Measurements from ENCODE around the gene PNMA3.
"Not testable (repeated sequence)": the region's sequence is repeated elsewhere in the genome, so short reads cannot be mapped to it uniquely, and the experiment has no call there.

The PNMA3 gene

DNA sequence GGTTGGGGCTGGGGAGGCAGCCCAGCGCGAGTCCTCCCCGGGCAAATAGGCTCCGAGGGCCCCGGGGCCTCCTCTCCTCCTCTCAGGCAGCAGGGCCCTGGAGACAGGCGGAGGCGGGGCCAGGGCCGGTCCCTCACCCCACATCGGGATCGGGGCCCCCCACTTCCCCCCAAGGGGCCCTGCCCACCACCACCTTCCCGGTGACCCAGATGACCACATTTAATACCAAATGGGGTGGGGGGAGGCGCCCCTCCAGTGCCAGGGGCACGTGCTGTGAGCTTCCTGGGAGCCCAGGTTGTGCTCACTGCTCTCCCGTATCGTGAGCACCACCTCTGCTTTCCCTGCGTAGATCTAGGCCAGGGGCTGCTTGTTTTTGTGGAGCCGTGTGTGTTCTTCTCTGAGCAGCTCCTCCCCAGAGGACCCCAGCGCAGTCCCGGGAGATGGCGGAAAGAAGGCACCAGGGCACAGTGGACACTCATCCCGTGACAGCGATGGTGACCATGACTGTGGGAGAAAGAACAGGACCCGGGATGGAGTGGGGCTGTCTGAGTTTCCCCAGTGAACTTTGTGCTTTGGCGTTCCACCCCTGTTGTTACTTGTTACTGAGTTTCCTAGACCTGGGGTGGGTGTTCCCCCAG is 18.1 kb downstream of the PNMA3 start:
- no peak for DNase-seq (ENCODE audit: low read depth)

DNA sequence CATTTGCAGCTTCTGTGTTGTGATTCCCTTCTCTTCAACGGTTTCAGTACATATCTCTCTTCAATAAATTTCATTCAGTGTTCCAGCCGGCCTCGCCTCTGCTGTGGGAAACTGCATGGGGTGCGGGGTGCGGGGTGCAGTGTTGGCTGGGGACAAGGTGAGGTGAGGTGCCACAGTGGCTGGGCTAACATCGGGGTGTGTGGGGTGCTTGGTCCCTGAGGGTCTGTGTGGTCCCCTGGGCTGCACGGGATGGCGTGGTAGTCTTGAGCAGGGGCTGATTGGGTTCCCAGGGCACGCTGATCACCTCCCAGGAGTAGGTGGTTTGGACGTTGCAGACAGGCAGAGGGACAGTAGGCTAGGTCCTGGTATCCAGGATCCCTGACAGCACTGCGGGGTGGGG is 18.7 kb downstream of the PNMA3 start:
- DNase-seq (ENCODE audit: low read depth): no peak

DNA sequence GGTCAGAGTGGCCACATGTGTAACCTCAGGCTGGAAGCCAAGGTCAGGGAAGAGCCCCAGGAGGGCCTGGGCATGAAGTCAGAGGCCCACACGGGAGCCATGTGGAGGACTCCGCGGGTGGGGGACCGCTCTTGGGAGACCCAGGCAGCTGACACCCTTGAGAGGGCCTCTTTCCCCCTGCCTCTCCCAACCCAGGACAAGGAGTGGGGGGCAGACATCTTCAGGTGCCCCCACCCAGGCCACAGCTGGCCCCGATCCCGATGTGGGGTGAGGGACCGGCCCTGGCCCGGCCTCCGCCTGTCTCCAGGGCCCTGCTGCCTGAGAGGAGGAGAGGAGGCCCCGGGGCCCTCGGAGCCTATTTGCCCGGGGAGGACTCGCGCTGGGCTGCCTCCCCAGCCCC is 19.1 kb downstream of the PNMA3 start:
- DNase-seq (ENCODE audit: low read depth): no peak

DNA sequence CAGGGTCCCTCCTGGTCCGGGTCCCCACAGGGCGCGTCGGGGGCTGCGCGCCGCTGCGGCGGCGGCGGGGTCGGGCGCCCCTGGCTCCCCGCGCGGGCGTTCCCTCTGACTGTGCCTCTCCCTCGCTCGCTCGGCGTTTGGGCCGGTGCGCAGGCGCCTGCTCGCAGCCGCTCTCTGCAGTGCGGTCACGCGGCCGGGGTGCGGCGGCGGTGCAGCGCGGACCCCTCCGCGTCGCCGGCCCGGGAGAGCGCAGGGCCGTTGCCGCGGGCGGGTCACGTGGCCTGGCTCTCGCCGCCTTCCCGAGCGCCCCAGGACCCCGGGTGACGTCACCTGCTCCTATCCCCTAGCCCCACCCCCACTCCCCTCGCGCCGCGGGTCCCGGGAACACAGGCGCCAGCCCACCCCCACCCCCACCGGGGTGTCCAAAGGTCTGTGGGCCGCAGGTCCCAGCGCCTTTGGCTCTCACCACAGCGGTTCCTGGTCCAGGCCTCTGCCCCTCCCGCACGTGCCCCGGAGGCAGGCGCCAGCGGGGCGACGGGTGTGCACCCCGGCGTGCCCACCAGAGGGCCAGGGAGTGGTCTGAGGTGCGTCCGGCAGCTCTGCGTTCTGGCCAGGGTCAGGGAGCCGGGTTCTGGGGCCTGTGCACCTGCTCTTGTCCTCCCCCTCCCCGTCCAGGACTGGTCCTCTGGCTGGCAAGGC is 21.3 kb downstream of the PNMA3 start:
- not testable (repeated sequence) for DNase-seq (ENCODE audit: low read depth)

DNA sequence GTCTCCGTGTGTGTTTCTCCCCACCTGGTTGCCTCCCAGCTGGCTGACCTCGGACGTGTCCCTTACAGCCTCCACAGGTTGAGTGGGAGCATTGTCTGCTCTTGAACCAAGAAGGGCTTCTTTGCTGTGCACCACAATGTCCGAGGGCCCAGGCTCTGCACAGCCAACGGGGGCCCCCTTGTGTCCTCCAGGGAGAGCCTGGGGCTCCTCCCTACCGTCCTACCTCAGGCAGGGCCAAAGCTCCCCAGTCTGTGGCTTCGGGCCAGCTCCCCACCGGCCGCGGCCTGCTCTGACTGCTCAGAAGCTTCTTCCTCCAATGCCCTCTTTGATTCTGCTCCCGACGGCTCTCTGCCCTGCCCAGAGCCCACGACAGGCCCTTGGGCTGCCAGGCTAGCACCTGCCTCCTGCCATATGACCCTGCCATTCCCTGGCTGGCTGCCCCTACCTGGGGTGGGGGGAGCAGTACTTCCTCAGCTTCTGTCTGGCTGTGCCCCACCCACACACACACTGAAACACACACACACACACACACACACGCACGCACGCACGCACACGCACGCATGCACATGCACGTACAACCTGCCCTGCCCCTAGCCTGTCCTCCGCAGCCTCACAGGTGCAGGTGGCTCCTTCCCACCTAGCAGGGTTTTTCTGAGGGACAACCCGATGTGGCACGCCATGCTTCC is 27.1 kb downstream of the PNMA3 start:
- DNase-seq (ENCODE audit: low read depth): not testable (repeated sequence)

DNA sequence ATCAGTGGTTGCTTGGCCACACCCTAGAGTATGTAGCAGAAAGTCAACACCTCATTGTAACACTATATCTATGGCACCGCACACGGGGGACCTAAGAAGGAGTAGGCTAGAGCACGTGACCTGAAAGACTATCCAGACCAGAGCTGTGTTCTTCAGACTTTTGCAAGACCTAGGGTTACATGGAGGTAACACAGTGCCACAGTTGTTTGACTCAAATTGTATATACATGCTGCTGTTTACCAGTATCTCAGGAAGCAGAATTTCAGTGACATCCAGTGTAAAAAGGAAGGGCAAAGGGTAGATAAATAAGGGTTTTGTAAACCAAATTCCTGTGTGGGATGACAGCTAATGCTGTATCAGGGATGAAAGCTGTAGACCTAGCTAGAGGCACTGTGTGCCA is 46.1 kb downstream of the PNMA3 start:
- no peak for DNase-seq (ENCODE audit: low read depth)

DNA sequence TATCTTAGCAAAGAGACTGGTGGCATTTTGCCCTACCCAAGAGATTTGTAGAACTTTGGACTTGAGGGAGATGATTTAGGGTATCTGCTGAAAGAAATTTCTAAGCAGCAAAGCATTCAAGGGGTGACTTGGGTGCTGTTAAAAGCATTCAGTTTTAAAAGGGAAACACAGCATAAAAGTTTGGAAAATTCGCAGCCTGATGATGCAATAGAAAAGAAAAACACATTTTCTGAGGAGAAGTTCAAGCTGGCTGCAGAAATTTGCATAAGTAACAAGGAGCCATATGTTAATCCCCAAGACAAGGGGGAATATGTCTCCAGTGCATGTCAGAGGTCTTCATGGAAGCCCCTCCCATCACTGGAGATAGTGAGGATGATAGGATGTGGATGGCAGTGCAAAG is 48.7 kb downstream of the PNMA3 start:
- not testable (repeated sequence) for DNase-seq (ENCODE audit: low read depth)

- not testable (repeated sequence) for DNase-seq (ENCODE audit: low read depth)
Measured at GRCh38 chrX:153106092-153106801, 50.0 kb downstream of the PNMA3 start.
